DND-41 (cell line): ENCODE measurements around the gene PASK.

Experiments
- ATAC-seq: fragments of 200-7000 bp; cut with Tn5 transposase; 3 replicates; pipeline ENCODE4 v1.9.1; 2021; ENCODE audit warnings: low read depth; ENCODE audit not compliant: insufficient read depth
- DNase-seq: peaks from one replicate; pipeline ENCODE4 v3.0.0-alpha.2; 2020
- H2AFZ ChIP-seq: 2 replicates; pipeline ENCODE4 v1.6.0; 2012; ENCODE audit warnings: low read depth, low read length
- H3K27ac ChIP-seq: 2 replicates; pipeline ENCODE4 v1.5.1; 2012; ENCODE audit warnings: low read length, inconsistent platforms
- H3K27me3 ChIP-seq: fragments of 200-600 bp; sonication (generic); 2 replicates; pipeline ENCODE4 v1.6.0; 2012; ENCODE audit warnings: low read length, mild to moderate bottlenecking, inconsistent platforms; ENCODE audit not compliant: insufficient read depth, poor library complexity
- H3K36me3 ChIP-seq: 2 replicates; pipeline ENCODE4 v1.5.1; 2012; ENCODE audit warnings: low read length, inconsistent platforms; ENCODE audit not compliant: insufficient read depth
- H3K4me1 ChIP-seq: 2 replicates; pipeline ENCODE4 v1.5.1; 2012; ENCODE audit warnings: mild to moderate bottlenecking, low read length; ENCODE audit not compliant: insufficient read depth
- H3K4me2 ChIP-seq: 2 replicates; pipeline ENCODE4 v1.6.0; 2012; ENCODE audit warnings: mild to moderate bottlenecking, moderate library complexity, low read length, inconsistent platforms; ENCODE audit not compliant: insufficient read depth
- H3K4me3 ChIP-seq, 2 experiments: fragments of 200-600 bp in 1 of 2; shearing (Covaris generic) in 1 of 2; 2 replicates each; pipeline ENCODE4 v1.5.1; 2012 to 2016; ENCODE audit warnings: inconsistent platforms in 2 of 2, low read length in 2 of 2, mild to moderate bottlenecking in 2 of 2, low read depth in 1 of 2, moderate library complexity in 1 of 2
- H3K79me2 ChIP-seq: 2 replicates; pipeline ENCODE4 v1.6.0; 2012; ENCODE audit warnings: low read length, inconsistent platforms; ENCODE audit not compliant: insufficient read depth
- H3K9ac ChIP-seq: 2 replicates; pipeline ENCODE4 v1.6.0; 2012; ENCODE audit warnings: low read depth, mild to moderate bottlenecking, inconsistent platforms, low read length, moderate library complexity
- H3K9me3 ChIP-seq: 2 replicates; pipeline ENCODE4 v1.5.1; 2012; ENCODE audit warnings: low read length, moderate library complexity, mild to moderate bottlenecking, inconsistent platforms; ENCODE audit not compliant: insufficient read depth, severe bottlenecking
- H4K20me1 ChIP-seq: 2 replicates; pipeline ENCODE4 v1.6.0; 2012; ENCODE audit warnings: low read length; ENCODE audit not compliant: insufficient read depth
- EZH2 ChIP-seq: IDR thresholded peaks from 3 replicates; pipeline ENCODE4 v1.6.1; 2012; ENCODE audit warnings: borderline replicate concordance, low read depth, mild to moderate bottlenecking, moderate library complexity, low read length, inconsistent platforms; ENCODE audit not compliant: severe bottlenecking
- TF ChIP-seq, protein P1 (sequence below): IDR thresholded peaks from 2 replicates; pipeline ENCODE4 v1.5.1; 2012; ENCODE audit warnings: borderline replicate concordance, low read length, moderate library complexity, mild to moderate bottlenecking; ENCODE audit not compliant: poor library complexity, severe bottlenecking; ENCODE audit errors: extremely low read depth

The PASK gene

GRCh38 chr2:241185961-241186360, 36.7 kb upstream of the PASK start:
- H2AFZ ChIP-seq: no peak overlapping the region
- ATAC-seq: no peak

DNA sequence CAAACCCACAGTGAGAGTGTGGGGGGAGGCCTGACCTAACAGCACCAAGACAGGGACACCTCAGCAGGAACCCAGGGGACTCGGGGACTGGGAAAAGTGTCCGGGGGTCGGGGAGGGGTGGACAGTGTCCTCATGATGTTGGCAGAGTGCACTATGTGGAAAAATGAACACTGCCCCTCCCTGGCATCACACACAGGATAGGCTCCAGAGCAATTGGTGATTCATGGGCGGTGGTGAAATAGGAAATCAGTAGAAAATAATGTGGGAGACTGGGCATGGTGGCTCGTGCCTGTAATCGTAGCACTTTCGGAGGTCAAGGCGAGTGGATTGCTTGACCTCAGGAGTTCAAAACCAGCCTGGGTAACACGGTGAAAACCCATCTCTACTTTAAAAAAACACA, 35.6 kb upstream of the PASK start:
- Histone ChIP-seq H3K27me3 (no peaks in the 10 kb centered on the region), H2AFZ (no peak overlapping the region), H3K4me1 (no peaks in the 10 kb centered on the region), H3K4me2 (no peak overlapping the region), H3K79me2 (no peaks in the 10 kb centered on the region), H3K36me3 (peaks cover 19% of the 10 kb centered on the region), H4K20me1 (no peaks in the 10 kb centered on the region), H3K4me3 (no peak overlapping the region), H3K9ac (no peak overlapping the region), H3K27ac (no peak overlapping the region), H3K9me3 (no peaks in the 10 kb centered on the region)
- no peak for TF ChIP-seq EZH2
- TF ChIP-seq, protein P1, sequence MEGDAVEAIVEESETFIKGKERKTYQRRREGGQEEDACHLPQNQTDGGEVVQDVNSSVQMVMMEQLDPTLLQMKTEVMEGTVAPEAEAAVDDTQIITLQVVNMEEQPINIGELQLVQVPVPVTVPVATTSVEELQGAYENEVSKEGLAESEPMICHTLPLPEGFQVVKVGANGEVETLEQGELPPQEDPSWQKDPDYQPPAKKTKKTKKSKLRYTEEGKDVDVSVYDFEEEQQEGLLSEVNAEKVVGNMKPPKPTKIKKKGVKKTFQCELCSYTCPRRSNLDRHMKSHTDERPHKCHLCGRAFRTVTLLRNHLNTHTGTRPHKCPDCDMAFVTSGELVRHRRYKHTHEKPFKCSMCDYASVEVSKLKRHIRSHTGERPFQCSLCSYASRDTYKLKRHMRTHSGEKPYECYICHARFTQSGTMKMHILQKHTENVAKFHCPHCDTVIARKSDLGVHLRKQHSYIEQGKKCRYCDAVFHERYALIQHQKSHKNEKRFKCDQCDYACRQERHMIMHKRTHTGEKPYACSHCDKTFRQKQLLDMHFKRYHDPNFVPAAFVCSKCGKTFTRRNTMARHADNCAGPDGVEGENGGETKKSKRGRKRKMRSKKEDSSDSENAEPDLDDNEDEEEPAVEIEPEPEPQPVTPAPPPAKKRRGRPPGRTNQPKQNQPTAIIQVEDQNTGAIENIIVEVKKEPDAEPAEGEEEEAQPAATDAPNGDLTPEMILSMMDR: no peak
- no peak for DNase-seq
- no peak for ATAC-seq

More at GRCh38 chr2:241185961-241186360, 36.7 kb upstream of the PASK start:
- Histone ChIP-seq H3K4me1 (no peaks in the 10 kb centered on the region), H3K27me3 (no peaks in the 10 kb centered on the region), H3K9ac (no peak overlapping the region), H3K4me2 (no peak overlapping the region), H3K79me2 (no peaks in the 10 kb centered on the region), H3K36me3 (peaks cover 17% of the 10 kb centered on the region), H3K27ac (no peak overlapping the region), H3K4me3 (no peak overlapping the region), H3K9me3 (no peaks in the 10 kb centered on the region), H4K20me1 (no peaks in the 10 kb centered on the region)
- TF ChIP-seq, protein P1: no peak
- no peak for TF ChIP-seq EZH2
- DNase-seq: no peak

DNA sequence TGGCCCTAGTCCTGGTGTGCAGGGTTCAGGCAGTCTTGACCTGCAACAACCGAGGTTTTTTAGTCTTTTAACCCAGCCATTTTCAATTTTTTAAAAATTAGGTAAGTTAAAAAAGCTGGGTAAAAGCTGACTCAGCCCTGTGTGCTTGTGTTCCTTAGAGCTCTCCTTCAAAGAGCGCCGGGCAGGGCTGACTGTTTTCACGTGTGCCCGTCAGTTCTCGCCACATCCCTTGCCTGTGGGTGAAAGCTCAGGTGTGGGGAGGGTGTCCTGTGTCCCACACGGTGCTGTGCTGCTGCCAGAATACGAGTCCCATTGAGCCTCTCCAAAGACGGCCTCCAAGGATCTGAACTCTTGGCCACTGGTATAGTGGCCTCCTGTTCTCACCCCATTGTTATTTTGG, 33.9 kb upstream of the PASK start:
- Histone ChIP-seq H3K9ac (no peak overlapping the region), H3K4me2 (no peak overlapping the region), H3K9me3 (no peaks in the 10 kb centered on the region), H3K27ac (no peak overlapping the region), H3K36me3 (peaks cover 29% of the 10 kb centered on the region), H3K4me1 (no peaks in the 10 kb centered on the region), H4K20me1 (no peaks in the 10 kb centered on the region), H3K4me3 (no peak overlapping the region), H3K79me2 (no peaks in the 10 kb centered on the region), H3K27me3 (no peaks in the 10 kb centered on the region), H2AFZ (no peak overlapping the region)
- DNase-seq: no peak
- TF ChIP-seq, protein P1: no peak
- no peak for TF ChIP-seq EZH2
- ATAC-seq: no peak
